ENCODE measurements around the gene COL4A2.

COL4A2 gene

DNA sequence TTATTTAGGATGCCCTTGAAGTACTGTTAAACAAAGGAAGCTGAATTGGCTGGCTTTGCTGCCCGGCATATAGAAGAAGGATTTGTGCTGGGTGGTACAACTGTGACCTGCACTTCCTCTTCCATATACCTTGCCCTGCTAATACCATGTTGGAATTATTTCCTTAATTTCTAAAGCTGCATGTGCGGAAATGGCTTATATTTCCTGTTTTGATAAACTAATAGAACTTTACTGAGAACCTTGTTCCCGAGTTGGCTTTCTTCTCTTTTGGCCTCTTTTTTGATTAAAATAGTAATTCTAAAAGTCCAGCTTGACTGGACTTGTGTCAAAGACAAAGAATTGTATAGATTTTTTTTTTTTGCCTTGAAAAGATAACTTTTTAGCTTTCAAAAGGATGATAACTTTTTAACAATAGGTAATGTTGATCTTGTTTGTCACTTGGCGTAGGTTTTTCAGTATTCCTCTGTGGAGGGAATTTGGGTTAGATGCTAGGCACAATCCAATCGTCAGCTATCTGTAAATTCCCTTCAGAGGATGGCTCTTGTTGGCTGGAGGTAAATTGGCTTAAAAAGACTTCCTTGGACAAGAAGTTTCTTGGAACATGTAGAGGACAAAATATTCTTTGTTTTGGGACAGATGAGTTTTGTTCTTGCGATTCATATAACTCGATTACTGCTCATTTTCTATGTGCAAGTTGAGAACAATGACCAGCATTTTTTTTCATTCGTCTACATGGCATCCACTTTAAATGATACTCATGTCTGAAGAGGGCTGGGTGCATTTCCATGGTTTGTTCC lies 41.4 kb downstream of the COL4A2 start:
- TF ChIP-seq, protein P1, sequence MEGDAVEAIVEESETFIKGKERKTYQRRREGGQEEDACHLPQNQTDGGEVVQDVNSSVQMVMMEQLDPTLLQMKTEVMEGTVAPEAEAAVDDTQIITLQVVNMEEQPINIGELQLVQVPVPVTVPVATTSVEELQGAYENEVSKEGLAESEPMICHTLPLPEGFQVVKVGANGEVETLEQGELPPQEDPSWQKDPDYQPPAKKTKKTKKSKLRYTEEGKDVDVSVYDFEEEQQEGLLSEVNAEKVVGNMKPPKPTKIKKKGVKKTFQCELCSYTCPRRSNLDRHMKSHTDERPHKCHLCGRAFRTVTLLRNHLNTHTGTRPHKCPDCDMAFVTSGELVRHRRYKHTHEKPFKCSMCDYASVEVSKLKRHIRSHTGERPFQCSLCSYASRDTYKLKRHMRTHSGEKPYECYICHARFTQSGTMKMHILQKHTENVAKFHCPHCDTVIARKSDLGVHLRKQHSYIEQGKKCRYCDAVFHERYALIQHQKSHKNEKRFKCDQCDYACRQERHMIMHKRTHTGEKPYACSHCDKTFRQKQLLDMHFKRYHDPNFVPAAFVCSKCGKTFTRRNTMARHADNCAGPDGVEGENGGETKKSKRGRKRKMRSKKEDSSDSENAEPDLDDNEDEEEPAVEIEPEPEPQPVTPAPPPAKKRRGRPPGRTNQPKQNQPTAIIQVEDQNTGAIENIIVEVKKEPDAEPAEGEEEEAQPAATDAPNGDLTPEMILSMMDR (IDR thresholded peaks at IDR 0.05) = no peak

DNA sequence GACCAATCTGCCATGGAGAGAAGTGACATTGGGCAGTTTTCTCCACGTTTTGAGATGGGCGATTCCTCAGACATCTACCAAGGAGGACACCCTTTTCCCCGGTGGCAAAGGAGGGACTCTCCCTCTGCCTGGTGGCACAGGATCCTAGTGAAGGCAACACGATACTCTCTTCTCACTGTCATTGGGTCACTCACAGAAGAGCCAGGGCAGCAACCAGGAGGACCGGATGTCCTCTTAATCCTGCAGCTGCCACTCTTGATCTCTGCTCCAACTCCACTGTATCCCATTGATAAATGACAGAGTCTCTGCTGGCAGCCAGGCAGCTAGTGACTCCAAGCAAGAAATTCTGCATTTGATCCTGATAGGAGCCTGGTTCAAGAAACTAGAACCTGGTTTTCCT lies 42.2 kb downstream of the COL4A2 start:
- TF ChIP-seq, protein P1 (IDR thresholded peaks at IDR 0.05) = no peak

DNA sequence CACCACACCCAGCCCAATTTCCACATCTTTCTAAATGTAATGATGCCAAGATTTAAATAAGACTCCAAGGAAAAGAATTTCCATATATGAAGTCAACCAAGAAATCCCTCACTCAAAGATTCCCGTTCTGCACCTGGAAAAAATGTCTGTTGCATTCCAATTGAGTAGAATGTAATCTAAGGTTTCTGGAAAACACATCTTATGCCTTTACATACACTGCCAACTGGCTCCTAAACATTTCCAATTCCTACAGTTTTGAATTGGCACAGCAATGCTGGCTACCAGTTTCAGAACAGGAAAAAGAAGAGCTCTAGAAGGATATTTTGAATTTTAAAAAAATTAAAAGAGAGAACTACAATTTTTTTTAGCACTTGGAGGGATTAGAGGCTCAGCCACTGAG lies 43.0 kb downstream of the COL4A2 start:
- TF ChIP-seq, protein P1 (IDR thresholded peaks at IDR 0.05) = no peak

DNA sequence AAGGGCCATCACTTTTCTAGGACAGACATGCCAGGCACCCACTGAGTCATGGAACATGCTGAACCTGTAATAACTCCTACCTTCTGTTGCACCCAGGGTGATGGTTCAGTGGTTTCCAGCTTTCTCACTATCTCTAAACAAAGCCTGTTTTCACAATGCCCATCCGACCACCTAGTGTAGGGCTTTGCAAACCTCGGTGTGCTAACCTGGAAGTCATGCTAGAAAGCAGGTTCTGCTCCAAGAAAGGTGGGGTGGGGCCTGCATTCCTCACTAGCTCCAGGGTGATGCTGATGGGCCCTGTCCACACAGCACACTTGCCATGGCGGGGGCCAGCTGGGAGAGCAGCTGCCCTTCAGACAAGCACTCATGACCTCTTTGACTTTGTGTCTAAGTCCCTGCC lies 43.4 kb downstream of the COL4A2 start:
- TF ChIP-seq, protein P1 (IDR thresholded peaks at IDR 0.05) = no peak

DNA sequence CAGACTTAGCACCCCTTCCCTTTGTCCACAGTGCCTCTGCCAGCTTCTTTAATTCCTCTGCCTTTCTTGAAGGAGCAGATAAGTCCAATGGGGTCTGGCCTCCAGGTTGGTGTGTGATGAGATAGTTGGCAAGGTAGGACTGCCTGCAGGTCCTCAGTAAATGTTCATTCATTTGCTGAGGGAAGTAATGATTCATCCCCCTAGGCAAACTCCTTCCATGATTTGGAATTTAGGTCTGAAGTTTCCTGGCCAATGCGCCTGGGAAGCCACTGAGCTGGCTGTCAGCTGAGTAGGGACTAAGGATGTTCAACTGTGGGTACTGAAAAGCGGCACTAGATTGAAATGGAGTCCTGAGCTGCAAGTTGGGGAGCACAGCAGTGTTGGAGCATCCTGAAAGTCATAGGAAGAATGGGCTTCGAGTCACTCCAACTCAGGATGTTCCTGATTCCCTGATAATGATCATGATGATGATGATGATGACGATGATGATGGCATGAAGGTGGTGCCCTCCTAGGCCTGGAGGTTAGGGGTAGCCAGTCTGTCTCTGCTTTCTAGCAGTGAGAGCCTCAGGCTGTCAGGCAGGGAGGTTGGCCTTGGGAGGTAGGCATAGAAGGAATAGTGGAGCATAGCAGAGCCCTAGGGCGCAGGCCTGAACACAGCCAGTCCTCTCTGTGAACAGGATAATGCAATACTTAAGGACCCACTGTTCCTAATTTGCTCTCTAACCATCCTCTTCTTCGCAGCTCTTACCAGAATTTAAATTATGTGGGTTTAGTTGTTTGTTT lies 44.7 kb downstream of the COL4A2 start:
- TF ChIP-seq, protein P1 (IDR thresholded peaks at IDR 0.05) = no peak

DNA sequence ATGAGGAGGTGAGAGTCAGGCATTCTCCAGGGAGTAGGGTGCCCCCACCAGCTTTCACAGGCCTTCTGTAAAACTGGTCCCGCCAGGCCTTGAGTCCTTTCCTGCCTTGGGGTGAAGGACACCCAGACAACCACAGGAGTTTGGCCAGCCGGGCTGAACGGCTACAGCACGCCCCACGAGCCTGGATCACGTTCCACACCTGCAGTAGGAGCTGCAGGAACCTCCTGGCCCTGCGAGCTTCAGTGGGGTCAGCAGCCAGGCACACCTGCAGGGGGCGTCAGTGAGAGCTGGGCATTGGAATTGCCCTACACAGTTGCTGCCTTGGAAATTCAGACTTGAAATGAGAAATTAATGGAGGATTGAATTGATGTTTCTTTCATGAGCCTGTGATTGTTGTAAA lies 45.7 kb downstream of the COL4A2 start:
- TF ChIP-seq, protein P1 (IDR thresholded peaks at IDR 0.05) = no peak

DNA sequence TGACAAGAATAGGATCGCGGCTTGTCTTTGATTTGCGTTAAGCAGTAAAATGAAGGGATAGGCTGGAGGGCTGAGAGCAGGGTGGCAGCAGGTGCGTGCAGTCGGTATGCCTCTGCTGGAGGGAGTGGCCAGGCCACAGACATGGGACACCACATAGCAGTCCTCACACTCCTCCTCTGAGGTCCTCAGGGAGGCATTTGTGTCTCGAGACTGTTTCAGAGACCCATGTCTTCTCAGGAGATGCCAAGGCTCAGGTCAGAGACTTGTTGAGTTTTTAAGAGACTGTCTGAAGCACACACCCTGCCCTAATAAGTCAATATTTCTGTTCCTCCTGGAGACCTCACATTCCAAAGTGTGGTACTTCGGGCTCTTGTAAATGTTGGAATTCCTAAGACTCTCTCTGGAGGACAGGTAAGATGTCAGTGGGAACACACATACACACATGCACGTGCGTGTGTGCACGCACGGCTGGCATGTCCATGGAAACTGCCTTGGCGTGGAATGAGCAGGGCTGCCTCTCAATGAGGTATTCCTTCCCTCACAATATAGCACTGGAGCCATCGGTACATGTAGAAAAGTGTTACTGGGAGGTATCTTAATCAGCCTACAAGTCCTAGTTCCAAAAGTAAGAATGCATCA lies 46.4 kb downstream of the COL4A2 start:
- TF ChIP-seq, protein P1 (IDR thresholded peaks at IDR 0.05) = no peak
